ENCODE data around the gene ATG7. TPM values are rescaled to one million over a fixed set of nuclear protein-coding genes. Genes with fewer than 3 reads are reported as not detected.
A peak's percentile ranks its signal among the peaks of the same experiment; 100 is the strongest.

ATG7 gene
- total RNA-seq, 1 donor from 2014 or later = 53.5 TPM

GRCh38 chr3:11529281-11529680 is 257.1 kb downstream of the ATG7 start:
- Histone ChIP-seq H3K79me2 (ENCODE audit: low read depth) (no peaks in the 10 kb centered on the region), H3K27me3 (no peaks in the 10 kb centered on the region), H3K36me3 (no peaks in the 10 kb centered on the region), H2AFZ (replicated peaks) (no peak overlapping the region), H3K27ac (no peak overlapping the region), H4K20me1 (ENCODE audit: low read depth) (no peaks in the 10 kb centered on the region), H3K4me3 (no peak overlapping the region), H3F3A (ENCODE audit: low read depth) (no peaks in the 10 kb centered on the region), H3K4me2 (no peak overlapping the region), H3K9ac (no peak overlapping the region), H3K9me3 (ENCODE audit: low read depth) (no peaks in the 10 kb centered on the region), H3K4me1 (peaks cover 10% of the 10 kb centered on the region)
- no peak for DNase-seq (ENCODE audit: low spot score)
- peaks cover 38% of the 10 kb centered on the region for H3K4me1 Mint-ChIP-seq
- H3K36me3 Mint-ChIP-seq = peaks cover 10% of the 10 kb centered on the region
- TF ChIP-seq CTCF (IDR thresholded peaks at IDR 0.05) = no peak
- no peak for TF ChIP-seq EZH2 (IDR thresholded peaks at IDR 0.05)
- no peak for TF ChIP-seq EZH2phosphoT487 (IDR thresholded peaks at IDR 0.05)
- no peak overlapping the region for H3K27ac Mint-ChIP-seq
- no peaks in the 10 kb centered on the region for H3K9me3 Mint-ChIP-seq
- H3K27me3 Mint-ChIP-seq (ENCODE audit: insufficient read depth, low read depth) = peaks cover 6% of the 10 kb centered on the region
- no peak overlapping the region for H3K4me3 Mint-ChIP-seq

- H3K27ac ChIP-seq = no peak overlapping the region
These were observed 258.0 kb downstream of the ATG7 start for GRCh38 chr3:11530153-11530721.

GRCh38 chr3:11532931-11533391 is 260.8 kb downstream of the ATG7 start:
- Histone ChIP-seq H3K27ac (no peak overlapping the region), H3F3A (ENCODE audit: low read depth) (no peaks in the 10 kb centered on the region), H3K9me3 (ENCODE audit: low read depth) (no peaks in the 10 kb centered on the region), H2AFZ (replicated peaks) (no peak overlapping the region), H3K27me3 (no peaks in the 10 kb centered on the region), H3K79me2 (ENCODE audit: low read depth) (no peaks in the 10 kb centered on the region), H3K4me3 (no peak overlapping the region), H3K9ac (no peak overlapping the region), H3K4me1 (peaks cover 19% of the 10 kb centered on the region), H3K4me2 (no peak overlapping the region), H3K36me3 (no peaks in the 10 kb centered on the region), H4K20me1 (ENCODE audit: low read depth) (no peaks in the 10 kb centered on the region)
- H3K4me1 Mint-ChIP-seq = peaks cover 56% of the 10 kb centered on the region
- TF ChIP-seq EZH2 (IDR thresholded peaks at IDR 0.05) = no peak
- no peak for TF ChIP-seq CTCF (IDR thresholded peaks at IDR 0.05)
- TF ChIP-seq EZH2phosphoT487 (IDR thresholded peaks at IDR 0.05) = no peak
- H3K27me3 Mint-ChIP-seq (ENCODE audit: insufficient read depth, low read depth) = peaks cover 6% of the 10 kb centered on the region
- H3K36me3 Mint-ChIP-seq = peaks cover 11% of the 10 kb centered on the region
- peaks cover 6% of the 10 kb centered on the region for H3K9me3 Mint-ChIP-seq
- peak overlapping the region; percentile 63 for H3K4me3 Mint-ChIP-seq
- H3K27ac Mint-ChIP-seq = peak overlapping the region; percentile 93
- no peak for DNase-seq (ENCODE audit: low spot score)

More at GRCh38 chr3:11530153-11530721, 258.0 kb downstream of the ATG7 start:
- H3K4me1 Mint-ChIP-seq = peaks cover 47% of the 10 kb centered on the region
- Histone ChIP-seq H3K4me2 (no peak overlapping the region), H3K36me3 (no peaks in the 10 kb centered on the region), H4K20me1 (ENCODE audit: low read depth) (no peaks in the 10 kb centered on the region), H3K4me3 (no peak overlapping the region), H2AFZ (replicated peaks) (no peak overlapping the region), H3K4me1 (peaks cover 15% of the 10 kb centered on the region), H3K9ac (no peak overlapping the region), H3K79me2 (ENCODE audit: low read depth) (no peaks in the 10 kb centered on the region), H3K9me3 (ENCODE audit: low read depth) (no peaks in the 10 kb centered on the region), H3K27me3 (no peaks in the 10 kb centered on the region), H3F3A (ENCODE audit: low read depth) (no peaks in the 10 kb centered on the region)
- no peak for TF ChIP-seq EZH2phosphoT487 (IDR thresholded peaks at IDR 0.05)
- TF ChIP-seq EZH2 (IDR thresholded peaks at IDR 0.05) = no peak
- TF ChIP-seq CTCF (IDR thresholded peaks at IDR 0.05) = no peak
- H3K27ac Mint-ChIP-seq = peak overlapping the region; percentile 96
- H3K9me3 Mint-ChIP-seq = no peaks in the 10 kb centered on the region
- peaks cover 10% of the 10 kb centered on the region for H3K36me3 Mint-ChIP-seq
- no peak overlapping the region for H3K4me3 Mint-ChIP-seq
- DNase-seq (ENCODE audit: low spot score) = peak; percentile 51
- peaks cover 6% of the 10 kb centered on the region for H3K27me3 Mint-ChIP-seq (ENCODE audit: insufficient read depth, low read depth)

All from neural progenitor cell (in vitro differentiated cells).